ENCODE measurements around the gene ICAM2. TPM values are rescaled to one million over a fixed set of nuclear protein-coding genes. Genes with fewer than 3 reads are reported as not detected.

ICAM2 gene
- total and polyA plus RNA-seq, 2 donors (not counting 1 experiment from before 2014, with no cell fraction given) = 48.7 to 149 TPM

GRCh38 chr17:63985387-63986140 lies 34.9 kb downstream of the ICAM2 start:
- Histone ChIP-seq H2AFZ (ENCODE audit: insufficient read depth, low read depth, low read length, poor library complexity, severe bottlenecking) (no peak overlapping the region), H3K27me3 (replicated peaks in 1 of 4; ENCODE audit: control extremely low read depth in 1 of 4, control insufficient read depth in 3 of 4, insufficient read depth in 4 of 4, low read length in 3 of 4) (no peaks in the 10 kb centered on the region), H3K4me1 (ENCODE audit: control insufficient read depth in 2 of 2, insufficient read depth in 2 of 2, low read length in 2 of 2) (peaks cover 16 to 24% of the 10 kb centered on the region in 2 donors), H3K79me2 (ENCODE audit: control insufficient read depth, insufficient read depth, low read length) (no peaks in the 10 kb centered on the region), H3K4me3 (ENCODE audit: control extremely low read depth in 1 of 5, extremely low read depth in 1 of 5, insufficient read depth in 1 of 5, low read depth in 2 of 5, low read length in 4 of 5) (no peak overlapping the region), H3K9me3 (ENCODE audit: control extremely low read depth in 1 of 3, control insufficient read depth in 2 of 3, insufficient read depth in 1 of 3, low read length in 2 of 3) (peaks cover 0 to 21% (median 5%) of the 10 kb centered on the region in 3 donors), H4K20me1 (ENCODE audit: control insufficient read depth, insufficient read depth, low read length, poor library complexity, severe bottlenecking) (no peaks in the 10 kb centered on the region), H3K36me3 (replicated peaks in 1 of 2; ENCODE audit: control extremely low read depth in 1 of 2, control insufficient read depth in 1 of 2, extremely low read depth in 1 of 2, insufficient read depth in 2 of 2, low read length in 1 of 2) (no peaks in the 10 kb centered on the region), H3K27ac (ENCODE audit: low read length in 2 of 2) (no peak overlapping the region), H3K4me2 (replicated peaks; ENCODE audit: low read depth, low read length, poor library complexity, severe bottlenecking) (no peak overlapping the region), H3K9ac (ENCODE audit: low read length) (no peak overlapping the region)
- TF ChIP-seq CTCF (IDR thresholded peaks at IDR 0.05) (no peak), EZH2 (IDR thresholded peaks at IDR 0.05; ENCODE audit: borderline replicate concordance, insufficient read depth, low read depth, low read length, poor library complexity, severe bottlenecking) (no peak)
- ChIA-PET POLR2A (interaction anchor here (0.6 kb wide), 2 partner anchors 35 to 66 kb away, joined by 4 read pairs; partner anchors contain the start of gene ICAM2), CTCF (interaction anchor here (0.6 to 3.5 kb wide), 17 partner anchors 9 to 723 kb away, joined by 3 to 20 read pairs (median 4); partner anchors contain the start of genes CSHL1, GH1 and ICAM2)
- H3K27me3 Mint-ChIP-seq = peaks cover 4% of the 10 kb centered on the region
- intact Hi-C loops (cut with micrococcal nuclease) = no loop called here
- H3K4me3 Mint-ChIP-seq = no peak overlapping the region
- no peak for DNase-seq
- peaks cover 7% of the 10 kb centered on the region for H3K9me3 Mint-ChIP-seq (ENCODE audit: insufficient read depth)
- H3K27ac Mint-ChIP-seq = peak overlapping the region; percentile 15
- ATAC-seq (ENCODE audit: low read depth) = no peak
- peaks cover 26% of the 10 kb centered on the region for H3K4me1 Mint-ChIP-seq
- 62% methylated on average over 10 of the region's 13 CpGs for WGBS (ENCODE audit: insufficient coverage)
